Neural progenitor cell (in vitro differentiated cells): ENCODE results near the gene SAMHD1. TPM values are rescaled to one million over a fixed set of nuclear protein-coding genes. Genes with fewer than 3 reads are reported as not detected.

Experiments used
- DNase-seq: peaks from one replicate; pipeline ENCODE4 v3.0.0-alpha.2; 2016; ENCODE audit warnings: low spot score
- H2AFZ ChIP-seq: fragments of 200-600 bp; sonication (generic); replicated peaks from 2 replicates; pipeline ENCODE4 v1.6.1; 2016; ENCODE audit warnings: antibody characterized with exemption
- H3F3A ChIP-seq: fragments of 200-600 bp; sonication (generic); 2 replicates; pipeline ENCODE4 v1.6.1; 2016; ENCODE audit warnings: antibody characterized with exemption, low read depth
- H3K27ac ChIP-seq: fragments of 200-600 bp; sonication (generic); 2 replicates; pipeline ENCODE4 v1.5.1; 2016; ENCODE audit warnings: mild to moderate bottlenecking
- H3K27me3 ChIP-seq: fragments of 200-600 bp; sonication (generic); 2 replicates; pipeline ENCODE4 v1.6.1; 2016; ENCODE audit warnings: mild to moderate bottlenecking, moderate library complexity
- H3K36me3 ChIP-seq: fragments of 200-600 bp; sonication (generic); 2 replicates; pipeline ENCODE4 v1.5.1; 2016
- H3K4me1 ChIP-seq: fragments of 200-600 bp; sonication (generic); 2 replicates; pipeline ENCODE4 v1.6.1; 2016; ENCODE audit warnings: mixed run types
- H3K4me2 ChIP-seq: fragments of 200-600 bp; sonication (generic); 2 replicates; pipeline ENCODE4 v1.6.1; 2016
- H3K4me3 ChIP-seq: fragments of 200-600 bp; sonication (generic); 2 replicates; pipeline ENCODE4 v1.5.1; 2016
- H3K79me2 ChIP-seq: fragments of 200-600 bp; sonication (generic); 2 replicates; pipeline ENCODE4 v1.6.1; 2016; ENCODE audit warnings: low read depth
- H3K9ac ChIP-seq: fragments of 200-600 bp; sonication (generic); 2 replicates; pipeline ENCODE4 v1.6.1; 2016
- H3K9me3 ChIP-seq: fragments of 200-600 bp; sonication (generic); 2 replicates; pipeline ENCODE4 v1.5.1; 2016; ENCODE audit warnings: low read depth
- H4K20me1 ChIP-seq: fragments of 200-600 bp; sonication (generic); 2 replicates; pipeline ENCODE4 v1.6.1; 2016; ENCODE audit warnings: low read depth
- H3K27ac Mint-ChIP-seq: 3 replicates; pipeline ENCODE4 v1.8.0; 2021; ENCODE audit warnings: mixed read lengths
- H3K27me3 Mint-ChIP-seq: 2 replicates; pipeline ENCODE4 v1.8.0; 2022; ENCODE audit warnings: low read depth, mild to moderate bottlenecking, inconsistent platforms, moderate library complexity, mixed read lengths; ENCODE audit not compliant: insufficient read depth
- H3K36me3 Mint-ChIP-seq: 3 replicates; pipeline ENCODE4 v1.8.0; 2021; ENCODE audit warnings: mixed read lengths
- H3K4me1 Mint-ChIP-seq: 3 replicates; pipeline ENCODE4 v1.8.0; 2021; ENCODE audit warnings: mixed read lengths
- H3K4me3 Mint-ChIP-seq: 3 replicates; pipeline ENCODE4 v1.8.0; 2021; ENCODE audit warnings: mild to moderate bottlenecking, moderate library complexity, mixed read lengths
- H3K9me3 Mint-ChIP-seq: 3 replicates; pipeline ENCODE4 v1.8.0; 2020; ENCODE audit warnings: mixed read lengths
- CTCF ChIP-seq: fragments of 200-600 bp; sonication (generic); IDR thresholded peaks from 2 replicates; pipeline ENCODE4 v1.5.1; 2017; ENCODE audit warnings: antibody characterized with exemption, mild to moderate bottlenecking
- EZH2 ChIP-seq: fragments of 200-600 bp; sonication (generic); IDR thresholded peaks from 2 replicates; pipeline ENCODE4 v1.6.1; 2017; ENCODE audit warnings: antibody characterized with exemption, mild to moderate bottlenecking, moderate library complexity
- EZH2phosphoT487 ChIP-seq: fragments of 200-600 bp; sonication (generic); IDR thresholded peaks from 2 replicates; pipeline ENCODE4 v1.6.1; 2017; ENCODE audit warnings: antibody characterized with exemption
- total RNA-seq: library from RNA; depleted of rRNA; stranded (reverse); fragments of >200 nt; gene quantifications from 2 replicates; pipeline ENCODE4 v1.2.3, GENCODE V29; 2015; ENCODE audit warnings: low replicate concordance

The SAMHD1 gene
- total RNA-seq, 1 donor from 2014 or later = 29.0 TPM

- Mint-ChIP-seq H3K27me3 (no peaks in the 10 kb centered on the region), H3K4me1 (no peaks in the 10 kb centered on the region), H3K9me3 (peaks cover 12% of the 10 kb centered on the region), H3K36me3 (peaks cover 2% of the 10 kb centered on the region), H3K27ac (no peak overlapping the region), H3K4me3 (no peak overlapping the region)
- Histone ChIP-seq H4K20me1 (no peaks in the 10 kb centered on the region), H3F3A (no peaks in the 10 kb centered on the region), H3K4me1 (no peaks in the 10 kb centered on the region), H3K4me3 (no peak overlapping the region), H3K79me2 (no peaks in the 10 kb centered on the region), H3K27ac (no peak overlapping the region), H3K27me3 (no peaks in the 10 kb centered on the region), H3K4me2 (no peak overlapping the region), H3K9ac (no peak overlapping the region), H2AFZ (no peak overlapping the region), H3K36me3 (no peaks in the 10 kb centered on the region), H3K9me3 (no peaks in the 10 kb centered on the region)
- DNase-seq = no peak
- TF ChIP-seq EZH2phosphoT487 = no peak
- no peak for TF ChIP-seq EZH2
- no peak for TF ChIP-seq CTCF
Measured at GRCh38 chr20:36959242-36959641, 7.7 kb upstream of the SAMHD1 start.

DNA sequence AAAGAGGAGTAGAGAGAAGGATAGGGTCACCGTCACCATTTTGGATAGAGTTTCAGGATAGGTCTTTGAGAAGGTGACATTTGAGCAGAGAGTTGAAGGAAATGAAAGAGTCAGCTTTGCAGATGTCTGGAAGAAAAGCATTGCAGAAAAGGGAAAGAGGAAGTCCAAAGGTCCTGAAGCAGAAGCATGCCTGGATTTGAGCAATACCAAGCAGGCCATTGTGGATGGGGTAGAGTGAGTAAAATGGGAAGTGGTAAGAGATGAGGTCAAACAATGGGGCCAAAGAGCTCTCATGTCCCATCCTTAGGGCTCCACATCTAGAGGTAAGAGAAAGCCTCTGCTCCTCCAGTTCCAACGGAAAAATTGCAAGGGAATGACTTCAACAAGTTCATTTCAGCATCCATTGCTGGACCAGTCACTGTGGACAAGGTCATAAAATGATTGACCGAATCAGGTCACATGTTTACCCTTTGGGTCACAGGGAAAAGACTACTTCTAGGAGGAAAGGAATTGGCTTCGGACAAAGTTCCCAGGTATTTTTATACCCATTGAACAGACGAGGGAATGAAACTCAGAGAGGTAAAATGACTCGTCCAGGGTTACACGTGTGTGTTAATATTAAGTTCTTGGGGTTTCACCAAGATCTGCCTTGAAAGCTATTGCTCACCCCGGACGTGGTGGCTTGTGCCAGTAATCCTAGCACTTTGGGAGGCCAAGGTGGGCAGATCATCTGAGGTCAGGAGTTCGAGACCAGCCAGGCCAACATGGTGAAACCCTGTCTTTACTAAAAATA is 6.6 kb upstream of the SAMHD1 start:
- H4K20me1 ChIP-seq = no peaks in the 10 kb centered on the region
- no peaks in the 10 kb centered on the region for H3K9me3 ChIP-seq
- H3K36me3 ChIP-seq = no peaks in the 10 kb centered on the region
- TF ChIP-seq EZH2phosphoT487 (no peak), EZH2 (no peak), CTCF (no peak)
- no peaks in the 10 kb centered on the region for H3K4me1 ChIP-seq
- Mint-ChIP-seq H3K27me3 (peaks cover 2% of the 10 kb centered on the region), H3K4me3 (no peak overlapping the region), H3K36me3 (peaks cover 2% of the 10 kb centered on the region), H3K27ac (no peak overlapping the region), H3K4me1 (no peaks in the 10 kb centered on the region), H3K9me3 (peaks cover 12% of the 10 kb centered on the region)
- H3K27me3 ChIP-seq = no peaks in the 10 kb centered on the region
- H3K4me2 ChIP-seq = no peak overlapping the region
- H3F3A ChIP-seq = no peaks in the 10 kb centered on the region
- H3K9ac ChIP-seq = no peak overlapping the region
- H3K4me3 ChIP-seq = no peak overlapping the region
- DNase-seq = no peak
- no peak overlapping the region for H2AFZ ChIP-seq
- no peaks in the 10 kb centered on the region for H3K79me2 ChIP-seq
- no peak overlapping the region for H3K27ac ChIP-seq

GRCh38 chr20:36956674-36957073 is 5.2 kb upstream of the SAMHD1 start:
- no peak for DNase-seq
- peaks cover 5% of the 10 kb centered on the region for H3K27me3 Mint-ChIP-seq
- H3K27ac Mint-ChIP-seq = no peak overlapping the region
- Histone ChIP-seq H3K27ac (no peak overlapping the region), H3K9me3 (no peaks in the 10 kb centered on the region), H4K20me1 (no peaks in the 10 kb centered on the region), H2AFZ (no peak overlapping the region), H3K79me2 (no peaks in the 10 kb centered on the region), H3K4me1 (no peaks in the 10 kb centered on the region), H3K9ac (no peak overlapping the region), H3K36me3 (no peaks in the 10 kb centered on the region), H3K4me3 (no peak overlapping the region), H3F3A (peaks cover 4% of the 10 kb centered on the region), H3K27me3 (no peaks in the 10 kb centered on the region), H3K4me2 (no peak overlapping the region)
- H3K36me3 Mint-ChIP-seq = no peaks in the 10 kb centered on the region
- no peak overlapping the region for H3K4me3 Mint-ChIP-seq
- no peak for TF ChIP-seq EZH2phosphoT487
- no peak for TF ChIP-seq CTCF
- TF ChIP-seq EZH2 = no peak
- H3K9me3 Mint-ChIP-seq = peaks cover 2% of the 10 kb centered on the region
- peaks cover 5% of the 10 kb centered on the region for H3K4me1 Mint-ChIP-seq
